Karpas-422 (cell line): ENCODE results near the gene MEMO1. TPM values are rescaled to one million over a fixed set of nuclear protein-coding genes. Genes with fewer than 3 reads are reported as not detected.

Experiments used
- DNase-seq: peaks from one replicate; pipeline ENCODE4 v3.0.0-alpha.2; 2015
- H2AFZ ChIP-seq: fragments of 200-600 bp; sonication (generic); 2 replicates; pipeline ENCODE4 v1.6.1; 2014; ENCODE audit warnings: antibody characterized with exemption, low read length, mixed read lengths
- H3K27ac ChIP-seq: fragments of 200-600 bp; sonication (generic); 2 replicates; pipeline ENCODE4 v1.5.1; 2014; ENCODE audit warnings: mild to moderate bottlenecking, low read length, moderate library complexity
- H3K27me3 ChIP-seq: fragments of 200-600 bp; sonication (generic); 2 replicates; pipeline ENCODE4 v1.6.1; 2014; ENCODE audit warnings: low read length, mixed read lengths
- H3K36me3 ChIP-seq: fragments of 200-600 bp; sonication (generic); 2 replicates; pipeline ENCODE4 v1.6.1; 2014; ENCODE audit warnings: low read length, mixed read lengths; ENCODE audit not compliant: insufficient read depth
- H3K4me1 ChIP-seq: fragments of 200-600 bp; sonication (generic); 2 replicates; pipeline ENCODE4 v1.6.1; 2014; ENCODE audit warnings: mild to moderate bottlenecking, low read length, mixed read lengths
- H3K4me2 ChIP-seq: fragments of 200-600 bp; sonication (generic); 2 replicates; pipeline ENCODE4 v1.6.1; 2014; ENCODE audit warnings: low read length, low read depth, mild to moderate bottlenecking; ENCODE audit not compliant: poor library complexity, severe bottlenecking
- H3K4me3 ChIP-seq: fragments of 200-600 bp; sonication (generic); 2 replicates; pipeline ENCODE4 v1.5.1; 2014; ENCODE audit warnings: mild to moderate bottlenecking, antibody characterized with exemption, low read length, mixed read lengths
- H3K79me2 ChIP-seq: fragments of 200-600 bp; sonication (generic); 2 replicates; pipeline ENCODE4 v1.6.1; 2014; ENCODE audit warnings: mild to moderate bottlenecking, low read length, mixed read lengths
- H3K9ac ChIP-seq: fragments of 200-600 bp; sonication (generic); 2 replicates; pipeline ENCODE4 v1.6.0; 2014; ENCODE audit warnings: low read length
- H3K9me2 ChIP-seq: fragments of 200-600 bp; sonication (generic), shearing (Covaris generic); replicated peaks from 2 replicates; pipeline ENCODE4 v1.6.0; 2014; ENCODE audit warnings: mild to moderate bottlenecking, low read length, moderate library complexity; ENCODE audit not compliant: insufficient read depth
- H3K9me3 ChIP-seq: fragments of 300-700, 200-600 bp; sonication (generic); 2 replicates; pipeline ENCODE4 v1.6.1; 2014; ENCODE audit warnings: low read length, mixed read lengths
- H4K20me1 ChIP-seq: fragments of 200-600 bp; sonication (generic); 2 replicates; pipeline ENCODE4 v1.6.1; 2014; ENCODE audit warnings: mild to moderate bottlenecking, antibody characterized with exemption, low read length, low read depth; ENCODE audit not compliant: insufficient read depth
- total RNA-seq: library from RNA; depleted of rRNA; stranded (reverse); fragments of >200 nt; shearing (Covaris generic); gene quantifications from 2 replicates; pipeline ENCODE4 v1.2.3, GENCODE V29; 2014; ENCODE audit warnings: low replicate concordance

The MEMO1 gene
- total RNA-seq, 1 experiment from 2014 or later, result 62.9 TPM

DNA sequence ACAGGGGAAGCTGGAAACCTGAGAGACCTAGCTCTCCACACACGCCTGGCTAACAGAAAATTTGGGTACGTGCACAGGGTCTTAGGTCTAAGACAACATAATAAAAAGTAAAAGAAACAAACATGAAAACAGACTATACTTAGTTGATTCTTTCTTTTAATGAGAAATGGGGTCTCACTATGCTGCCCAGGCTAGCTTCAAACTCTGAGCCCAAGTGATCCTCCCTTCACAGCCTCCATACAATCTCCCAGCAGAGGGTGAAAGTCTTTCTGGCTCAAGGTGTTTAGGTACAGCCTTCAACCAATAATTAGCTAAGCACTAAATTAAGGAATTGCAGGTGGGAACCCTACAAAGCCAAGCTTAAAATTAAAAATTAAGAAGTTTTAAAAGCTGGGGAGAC, 116.2 kb downstream of the MEMO1 start:
- Histone ChIP-seq H3K27me3 (no peaks in the 10 kb centered on the region), H2AFZ (no peak overlapping the region), H3K4me2 (no peak overlapping the region), H3K27ac (no peak overlapping the region), H3K79me2 (peaks cover 65% of the 10 kb centered on the region), H3K9me2 (no peaks in the 10 kb centered on the region), H3K4me3 (no peak overlapping the region), H3K9me3 (peaks cover 9% of the 10 kb centered on the region; the same call in 1 of the 2 replicates), H3K36me3 (peaks cover 6% of the 10 kb centered on the region; the same call in 1 of the 2 replicates), H3K9ac (no peak overlapping the region), H4K20me1 (no peaks in the 10 kb centered on the region), H3K4me1 (peaks cover 32% of the 10 kb centered on the region)
- DNase-seq, result no peak

GRCh38 chr2:31893094-31893493, 117.7 kb downstream of the MEMO1 start:
- Histone ChIP-seq H4K20me1 (no peaks in the 10 kb centered on the region), H3K4me1 (peaks cover 48% of the 10 kb centered on the region), H3K27ac (no peak overlapping the region; the same call in 1 of the 2 replicates), H2AFZ (no peak overlapping the region), H3K4me3 (no peak overlapping the region), H3K9me2 (no peaks in the 10 kb centered on the region), H3K4me2 (no peak overlapping the region), H3K27me3 (no peaks in the 10 kb centered on the region), H3K36me3 (peaks cover 6% of the 10 kb centered on the region; the same call in 1 of the 2 replicates), H3K79me2 (peaks cover 76% of the 10 kb centered on the region), H3K9ac (no peak overlapping the region), H3K9me3 (peaks cover 6% of the 10 kb centered on the region; the same call in 1 of the 2 replicates)
- no peak for DNase-seq

DNA sequence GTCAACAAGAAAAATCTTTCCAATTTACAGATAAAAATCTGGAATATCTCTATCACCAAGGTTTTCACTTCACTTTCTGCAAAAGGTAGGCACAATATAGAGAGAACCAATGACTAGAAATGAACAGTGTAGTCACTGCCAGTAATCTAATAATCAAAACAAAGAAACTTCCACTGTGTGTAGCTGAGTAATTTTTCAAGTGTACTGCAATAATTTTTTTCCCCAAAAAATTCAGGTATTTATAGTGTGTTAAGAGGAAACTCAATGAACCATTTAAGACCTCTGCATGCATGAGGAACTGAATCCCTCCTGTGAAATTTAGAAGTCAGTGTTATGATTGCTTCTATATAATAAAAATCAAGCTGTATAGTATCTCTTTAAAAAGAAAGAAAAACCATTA, 121.8 kb downstream of the MEMO1 start:
- peak overlapping the region; percentile 77 for H3K27ac ChIP-seq
- peak; percentile 50 for DNase-seq
- no peaks in the 10 kb centered on the region for H3K9me2 ChIP-seq
- no peak overlapping the region for H2AFZ ChIP-seq
- H3K9me3 ChIP-seq, result no peaks in the 10 kb centered on the region
- peaks cover 6% of the 10 kb centered on the region; the same call in 1 of the 2 replicates for H3K36me3 ChIP-seq
- no peaks in the 10 kb centered on the region for H4K20me1 ChIP-seq
- peaks cover 61% of the 10 kb centered on the region for H3K4me1 ChIP-seq
- H3K4me2 ChIP-seq, result peak overlapping the region; percentile 63
- H3K27me3 ChIP-seq, result no peaks in the 10 kb centered on the region
- H3K79me2 ChIP-seq, result peaks cover 87% of the 10 kb centered on the region
- peak overlapping the region; percentile 34 for H3K9ac ChIP-seq
- H3K4me3 ChIP-seq, result no peak overlapping the region

- Histone ChIP-seq H3K27ac (peak overlapping the region; percentile 77), H4K20me1 (no peaks in the 10 kb centered on the region), H3K4me2 (peak overlapping the region; percentile 63), H2AFZ (no peak overlapping the region), H3K79me2 (peaks cover 84% of the 10 kb centered on the region), H3K9me2 (no peaks in the 10 kb centered on the region), H3K9me3 (no peaks in the 10 kb centered on the region), H3K27me3 (no peaks in the 10 kb centered on the region), H3K9ac (peak overlapping the region; percentile 34), H3K4me1 (peaks cover 60% of the 10 kb centered on the region), H3K4me3 (peak overlapping the region; percentile 20), H3K36me3 (peaks cover 6% of the 10 kb centered on the region; the same call in 1 of the 2 replicates)
- DNase-seq, result no peak
These were observed 122.3 kb downstream of the MEMO1 start for GRCh38 chr2:31888550-31888949.

DNA sequence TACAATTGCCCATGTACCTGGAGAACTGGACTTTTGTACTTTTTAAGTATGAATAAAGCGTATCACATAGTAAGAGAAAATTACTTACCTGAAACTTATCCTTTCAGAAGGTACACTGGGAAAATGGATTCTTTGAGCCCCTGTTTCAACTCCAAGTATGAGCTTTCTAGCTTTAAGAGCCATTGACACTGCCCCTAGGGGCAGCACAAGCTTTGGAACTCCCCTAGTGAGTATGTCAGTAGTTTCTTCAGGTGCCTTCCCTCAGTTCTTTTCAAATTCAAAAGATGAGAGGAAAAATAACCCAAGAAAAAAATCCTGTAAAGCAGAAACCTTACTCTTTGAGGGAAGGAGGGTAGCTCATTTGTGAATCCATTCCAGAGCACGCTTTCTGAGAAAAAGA, 124.1 kb downstream of the MEMO1 start:
- no peak overlapping the region for H3K9ac ChIP-seq
- no peaks in the 10 kb centered on the region for H4K20me1 ChIP-seq
- H3K4me2 ChIP-seq, result no peak overlapping the region
- H3K27me3 ChIP-seq, result no peaks in the 10 kb centered on the region
- H3K36me3 ChIP-seq, result peaks cover 6% of the 10 kb centered on the region; the same call in 1 of the 2 replicates
- peaks cover 49% of the 10 kb centered on the region for H3K4me1 ChIP-seq
- no peak overlapping the region for H3K4me3 ChIP-seq
- peak; percentile 58 for DNase-seq
- no peaks in the 10 kb centered on the region for H3K9me2 ChIP-seq
- no peaks in the 10 kb centered on the region for H3K9me3 ChIP-seq
- no peak overlapping the region for H2AFZ ChIP-seq
- H3K79me2 ChIP-seq, result peaks cover 76% of the 10 kb centered on the region
- H3K27ac ChIP-seq, result no peak overlapping the region

DNA sequence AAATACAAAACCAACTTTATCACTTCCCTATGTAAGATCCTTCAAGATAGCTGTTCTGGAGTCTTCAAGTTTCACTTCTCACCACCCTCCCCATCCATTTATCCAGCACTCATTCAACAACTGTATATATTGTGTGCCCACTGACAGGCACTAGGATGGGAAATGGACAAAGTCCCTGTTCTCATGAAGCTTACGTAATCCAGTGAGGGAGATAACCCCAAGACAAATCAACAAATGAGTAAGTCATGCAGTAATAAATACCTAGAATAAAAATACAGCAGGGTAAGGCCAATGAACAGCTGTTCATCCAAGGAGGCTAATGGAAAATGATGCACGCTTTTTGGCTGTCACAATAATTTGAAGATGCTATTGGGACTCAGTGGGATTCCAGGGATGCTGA, 133.8 kb downstream of the MEMO1 start:
- H3K9me3 ChIP-seq, result no peaks in the 10 kb centered on the region
- no peak overlapping the region for H3K4me3 ChIP-seq
- H3K79me2 ChIP-seq, result peaks cover 67% of the 10 kb centered on the region
- H3K27ac ChIP-seq, result no peak overlapping the region
- no peak overlapping the region for H3K4me2 ChIP-seq
- H2AFZ ChIP-seq, result no peak overlapping the region
- no peaks in the 10 kb centered on the region; the same call in 1 of the 2 replicates for H3K4me1 ChIP-seq
- no peaks in the 10 kb centered on the region for H4K20me1 ChIP-seq
- H3K9ac ChIP-seq, result no peak overlapping the region
- no peak for DNase-seq
- H3K9me2 ChIP-seq, result no peaks in the 10 kb centered on the region
- no peaks in the 10 kb centered on the region for H3K27me3 ChIP-seq
- H3K36me3 ChIP-seq, result peaks cover 14% of the 10 kb centered on the region; the same call in 1 of the 2 replicates

DNA sequence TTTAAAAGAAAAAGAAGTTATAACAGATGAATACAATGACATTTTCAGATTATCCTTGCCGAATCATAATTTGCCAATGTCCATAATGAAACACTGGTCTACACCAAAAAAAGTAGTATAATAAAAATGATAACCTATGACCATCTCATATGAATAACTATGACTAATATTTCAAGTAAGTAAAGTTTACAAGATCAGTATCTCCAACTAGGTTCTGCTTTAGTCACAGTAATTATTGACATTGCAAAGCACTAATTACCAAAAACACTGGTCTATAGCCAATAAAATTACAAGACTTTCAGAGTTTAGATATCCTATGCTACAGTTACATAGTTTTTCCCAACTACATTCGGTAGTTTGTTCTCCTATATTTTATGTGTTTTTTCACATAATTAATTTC, 136.7 kb downstream of the MEMO1 start:
- H3K79me2 ChIP-seq, result peaks cover 69% of the 10 kb centered on the region
- H3K36me3 ChIP-seq, result peaks cover 7% of the 10 kb centered on the region; the same call in 1 of the 2 replicates
- no peaks in the 10 kb centered on the region for H3K27me3 ChIP-seq
- H3K9me3 ChIP-seq, result no peaks in the 10 kb centered on the region
- H3K9me2 ChIP-seq, result no peaks in the 10 kb centered on the region
- no peak overlapping the region for H3K4me2 ChIP-seq
- no peaks in the 10 kb centered on the region for H4K20me1 ChIP-seq
- no peak overlapping the region for H3K27ac ChIP-seq
- DNase-seq, result no peak
- no peak overlapping the region for H3K9ac ChIP-seq
- no peaks in the 10 kb centered on the region for H3K4me1 ChIP-seq
- H3K4me3 ChIP-seq, result no peak overlapping the region
- no peak overlapping the region for H2AFZ ChIP-seq

DNA sequence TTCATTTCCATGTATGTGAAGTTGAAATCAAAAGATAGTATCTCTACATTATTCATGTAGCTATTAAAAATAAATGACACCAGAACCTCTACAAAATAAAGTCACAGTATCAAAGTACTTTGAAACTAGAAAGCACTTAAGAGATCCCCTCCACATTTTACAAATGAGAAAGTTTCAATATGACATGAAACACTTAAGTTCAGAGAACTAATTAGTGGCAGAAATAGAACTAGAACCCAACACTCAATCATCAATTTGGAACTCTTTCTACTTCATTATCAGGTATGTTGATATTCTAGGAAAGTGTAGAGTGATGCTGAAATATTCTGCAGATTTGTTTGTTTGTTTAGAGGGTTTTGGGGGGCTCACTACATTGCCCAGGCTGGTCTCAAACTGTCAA, 145.6 kb downstream of the MEMO1 start:
- Histone ChIP-seq H3K4me3 (no peak overlapping the region), H3K9me2 (no peaks in the 10 kb centered on the region), H4K20me1 (no peaks in the 10 kb centered on the region), H3K9me3 (no peaks in the 10 kb centered on the region), H3K4me2 (no peak overlapping the region), H3K27me3 (no peaks in the 10 kb centered on the region), H3K4me1 (no peaks in the 10 kb centered on the region), H3K36me3 (no peaks in the 10 kb centered on the region), H2AFZ (no peak overlapping the region), H3K9ac (no peak overlapping the region), H3K79me2 (peaks cover 10% of the 10 kb centered on the region; the same call in 1 of the 2 replicates), H3K27ac (no peak overlapping the region)
- DNase-seq, result no peak
